Pulmonary artery endothelial cell (primary cell): ENCODE results near the gene LAMA5. TPM values are rescaled to one million over a fixed set of nuclear protein-coding genes. Genes with fewer than 3 reads are reported as not detected.

Source experiments
- DNase-seq: peaks from one replicate; pipeline ENCODE4 v3.0.0-alpha.2; 2011; ENCODE audit warnings: low read depth, low spot score
- total RNA-seq: library from RNA; depleted of rRNA; stranded (reverse); fragments of >200 nt; gene quantifications from 2 replicates; pipeline ENCODE4 v1.2.3, GENCODE V29; 2014

LAMA5 gene
- total RNA-seq, 1 donor from 2014 or later: 60.6 TPM

GRCh38 chr20:62317167-62317655 lies 49.9 kb downstream of the LAMA5 start:
- no peak for DNase-seq

GRCh38 chr20:62316331-62317166 lies 50.6 kb downstream of the LAMA5 start:
- no peak for DNase-seq

GRCh38 chr20:62315773-62316172 lies 51.3 kb downstream of the LAMA5 start:
- DNase-seq: no peak

- DNase-seq: no peak
These were observed 52.3 kb downstream of the LAMA5 start for GRCh38 chr20:62314711-62315302.

- no peak for DNase-seq
These were observed 52.8 kb downstream of the LAMA5 start for GRCh38 chr20:62314339-62314638.

GRCh38 chr20:62313460-62314338 lies 53.4 kb downstream of the LAMA5 start:
- no peak for DNase-seq

- no peak for DNase-seq
These were observed 54.1 kb downstream of the LAMA5 start for GRCh38 chr20:62313021-62313420.

GRCh38 chr20:62312662-62312977 lies 54.5 kb downstream of the LAMA5 start:
- DNase-seq: no peak

- no peak for DNase-seq
These were observed 55.1 kb downstream of the LAMA5 start for GRCh38 chr20:62311832-62312661.

GRCh38 chr20:62311150-62311549 lies 56.0 kb downstream of the LAMA5 start:
- no peak for DNase-seq

GRCh38 chr20:62310757-62311121 lies 56.4 kb downstream of the LAMA5 start:
- DNase-seq: no peak

GRCh38 chr20:62309947-62310756 lies 57.0 kb downstream of the LAMA5 start:
- DNase-seq: no peak

- DNase-seq: no peak
These were observed 57.7 kb downstream of the LAMA5 start for GRCh38 chr20:62309198-62309944.

- DNase-seq: no peak
These were observed 58.9 kb downstream of the LAMA5 start for GRCh38 chr20:62308102-62308822.

- DNase-seq: no peak
These were observed 59.6 kb downstream of the LAMA5 start for GRCh38 chr20:62307226-62308101.

GRCh38 chr20:62306414-62307187 lies 60.5 kb downstream of the LAMA5 start:
- no peak for DNase-seq

- no peak for DNase-seq
These were observed 61.2 kb downstream of the LAMA5 start for GRCh38 chr20:62305765-62306413.
